ENCODE results near the gene NKPD1.

NKPD1 gene

DNA sequence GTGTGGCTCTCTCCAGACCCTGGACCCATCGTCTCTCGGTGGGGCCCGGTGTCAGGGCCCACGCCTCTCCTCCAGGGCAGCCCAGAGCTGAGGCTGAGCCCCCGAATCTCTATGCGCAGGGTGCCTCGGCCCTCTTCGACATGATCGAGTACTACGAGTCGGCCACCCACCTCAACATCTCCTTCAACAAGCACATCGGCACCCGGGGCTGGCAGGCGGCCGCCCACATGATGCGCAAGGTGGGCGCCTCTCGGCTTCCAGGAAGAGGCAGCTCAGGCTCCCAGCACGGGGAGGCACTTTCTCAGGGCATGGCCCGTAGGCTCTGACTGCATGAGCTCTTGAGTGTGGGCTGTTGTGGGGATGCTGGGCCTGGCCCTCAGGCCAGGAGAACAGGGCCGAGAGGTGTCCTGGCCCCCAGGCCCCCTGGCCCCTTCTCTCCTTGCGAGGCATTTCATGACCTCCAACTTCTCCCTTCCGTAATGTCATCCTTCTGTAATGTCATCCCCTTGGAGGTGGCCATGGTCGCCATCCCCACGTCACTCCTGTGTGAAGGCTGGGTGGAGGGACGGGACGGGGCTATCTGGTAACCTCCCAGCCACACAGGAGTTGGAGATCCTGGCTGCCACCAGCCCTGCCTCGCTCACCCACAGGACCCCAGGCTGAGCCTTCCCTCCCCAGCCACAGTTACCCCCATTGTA, 19.4 kb downstream of the NKPD1 start:
- FAIRE-seq (no peak), DNase-seq (ENCODE audit: insufficient read length, low spot score) (no peak)

DNA sequence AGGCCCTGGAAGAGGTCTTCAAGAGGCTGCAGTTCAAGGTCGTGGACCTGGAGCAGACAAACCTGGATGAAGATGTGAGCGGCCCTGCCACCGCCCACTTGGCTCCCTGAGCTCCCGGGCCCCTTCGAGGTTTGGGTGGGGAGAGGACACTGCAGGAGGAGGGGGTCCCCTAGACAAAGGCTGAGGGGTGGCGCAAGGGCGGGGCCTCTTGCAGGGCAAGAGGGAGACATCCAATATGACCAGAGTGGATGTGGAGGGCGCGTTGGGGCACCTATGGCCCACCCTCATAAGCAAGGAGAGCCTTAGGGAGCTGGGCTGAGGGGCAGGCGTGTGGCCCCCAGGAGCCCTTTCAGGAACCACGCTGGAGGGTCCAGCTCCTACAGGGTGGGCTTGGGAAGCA, 20.2 kb downstream of the NKPD1 start:
- no peak for FAIRE-seq
- no peak for DNase-seq (ENCODE audit: insufficient read length, low spot score)

DNA sequence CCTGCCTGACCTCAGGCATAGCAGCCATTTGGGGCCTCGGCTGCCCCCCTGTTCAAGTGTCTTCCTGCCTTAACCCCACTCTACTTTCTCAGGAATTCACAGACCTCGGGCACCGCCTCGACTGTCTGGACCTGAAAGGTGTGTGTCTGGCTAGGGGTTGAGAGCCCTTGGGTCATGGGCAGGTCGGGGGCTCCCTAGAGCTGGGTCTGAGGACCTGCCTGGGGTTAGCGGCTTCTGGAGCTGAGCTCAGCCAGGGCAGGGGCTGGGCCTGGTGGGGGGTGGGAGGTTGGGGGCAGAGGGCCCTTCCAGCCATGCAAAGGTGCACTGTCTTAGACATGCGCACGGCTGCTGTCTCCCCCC, 20.7 kb downstream of the NKPD1 start:
- DNase-seq (ENCODE audit: insufficient read length, low spot score): no peak
- no peak for FAIRE-seq

DNA sequence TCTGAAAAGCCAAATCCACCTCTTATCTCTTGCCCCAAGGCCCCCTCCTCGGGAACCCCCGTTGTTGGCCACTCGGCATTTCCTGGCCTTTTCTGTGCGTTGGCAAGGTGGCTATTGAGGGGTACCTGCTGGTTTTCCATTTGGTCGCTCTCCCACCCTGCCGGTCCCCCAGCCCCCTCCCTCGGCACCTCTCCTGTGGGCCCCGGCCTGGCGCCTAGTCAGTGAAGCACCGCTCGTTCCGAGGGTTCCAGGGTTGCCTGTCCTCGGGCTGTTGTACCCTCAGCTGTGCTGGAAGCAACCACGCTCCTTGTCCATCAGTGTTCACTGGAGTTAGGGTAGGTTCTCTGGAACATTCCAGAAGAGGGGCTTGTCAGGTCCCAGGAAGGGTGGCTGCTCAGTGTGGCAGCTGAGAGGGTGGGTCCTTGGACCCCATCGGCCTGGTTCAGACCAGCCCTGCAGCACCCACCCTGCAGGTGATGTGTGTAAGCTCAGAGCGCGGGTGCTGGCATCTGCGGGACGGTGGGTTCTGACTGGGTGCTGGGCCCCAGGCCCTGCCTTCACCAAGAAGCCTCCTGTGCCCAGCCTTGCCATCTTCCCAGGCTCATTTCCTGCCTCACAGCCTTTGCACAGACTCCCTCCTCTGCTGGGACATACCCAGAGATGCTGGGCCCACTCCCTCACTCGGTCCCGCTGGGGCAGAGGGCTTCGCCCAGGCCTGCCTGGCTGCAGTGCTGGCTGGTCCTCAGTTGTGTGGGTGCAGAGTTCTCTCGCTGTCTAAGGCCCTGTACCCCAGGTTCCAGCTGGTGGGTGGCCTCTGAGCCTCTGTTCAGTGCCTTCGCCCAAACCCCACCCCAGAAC, 21.3 kb downstream of the NKPD1 start:
- DNase-seq (ENCODE audit: insufficient read length, low spot score) (no peak), FAIRE-seq (no peak)

DNA sequence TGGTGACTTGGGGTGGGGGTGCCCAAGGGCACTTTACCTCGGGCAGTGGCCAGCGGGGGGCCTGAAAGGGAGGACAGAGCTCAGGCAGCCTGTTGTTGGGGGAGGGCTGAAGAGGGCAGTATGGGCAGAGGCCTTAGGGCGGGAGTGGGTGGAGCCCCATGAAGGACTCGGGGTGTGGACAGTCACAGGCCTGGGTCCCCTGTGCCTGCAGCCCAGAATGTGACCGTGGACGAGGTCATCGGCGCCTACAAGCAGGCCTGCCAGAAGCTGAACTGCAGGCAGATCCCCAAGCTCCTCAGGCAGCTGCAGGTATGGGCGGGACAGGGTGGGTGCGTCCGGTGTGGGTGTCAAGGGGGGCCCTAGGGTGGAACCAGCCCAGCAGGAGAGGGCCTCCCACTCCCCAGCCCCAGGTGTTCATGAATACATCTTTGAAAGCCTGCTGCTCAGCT, 22.5 kb downstream of the NKPD1 start:
- FAIRE-seq: no peak
- DNase-seq (ENCODE audit: insufficient read length, low spot score): no peak

DNA sequence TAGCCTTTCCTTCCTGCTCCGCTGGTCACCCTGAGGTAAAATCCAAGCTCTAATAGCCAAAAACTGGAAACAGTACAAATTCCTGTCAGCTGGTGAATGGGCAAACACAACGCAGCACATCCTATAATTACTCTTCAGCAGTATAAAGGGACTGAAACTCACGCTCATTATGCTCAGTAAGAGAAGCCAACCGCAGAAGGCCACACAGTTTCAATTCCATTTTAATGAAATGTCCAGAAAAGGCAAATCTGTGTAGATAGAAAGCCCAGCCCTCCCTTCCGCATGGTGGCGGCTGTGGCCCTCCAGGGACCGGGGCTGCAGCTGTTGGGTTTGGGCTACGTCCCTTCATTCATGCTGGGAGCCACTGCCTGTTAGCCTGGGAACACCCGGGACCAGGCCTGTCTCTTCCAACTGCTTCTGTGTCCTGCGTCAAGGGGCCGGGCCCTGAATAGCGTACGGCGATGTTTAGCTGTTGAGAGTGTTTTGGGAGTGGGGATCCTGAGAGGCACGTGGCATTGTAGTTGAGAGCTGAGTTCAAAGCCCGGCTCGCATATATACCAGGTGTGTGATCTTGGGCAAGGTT, 23.5 kb downstream of the NKPD1 start:
- peak; percentile 91 for DNase-seq (ENCODE audit: insufficient read length, low spot score)
- FAIRE-seq: peak; percentile 100

DNA sequence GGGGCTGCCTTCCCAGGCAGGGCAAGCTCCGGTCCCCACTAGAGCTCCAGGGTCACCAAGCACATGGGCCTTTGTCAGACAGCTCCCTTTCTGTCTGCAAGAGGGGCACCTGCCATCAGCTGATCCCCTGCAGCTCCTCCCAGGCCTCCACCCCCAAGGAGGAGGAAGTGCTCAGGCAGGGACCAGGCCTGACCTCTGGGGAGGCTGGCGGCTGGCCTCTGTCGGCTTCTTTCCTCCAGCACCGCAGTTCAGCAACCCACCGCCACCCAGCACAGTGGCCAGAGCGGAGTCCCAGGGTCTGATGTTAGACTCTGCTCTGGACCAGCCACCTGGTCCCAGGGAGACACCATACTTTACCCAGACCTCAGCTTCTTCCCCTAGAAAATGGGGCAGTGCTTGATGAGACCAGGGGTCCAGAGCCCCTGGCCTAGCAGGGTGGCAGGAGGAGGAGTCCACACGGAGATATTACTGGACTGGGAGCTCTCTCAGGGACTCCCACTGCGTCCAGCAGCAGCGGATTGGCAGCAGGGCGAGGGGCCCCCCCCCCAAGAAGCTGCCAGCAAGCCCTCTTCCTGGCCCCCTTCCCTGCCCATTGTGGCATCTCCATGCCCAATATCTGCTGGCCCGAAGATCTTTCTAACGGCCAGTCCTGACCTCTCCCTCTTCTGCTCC, 24.1 kb downstream of the NKPD1 start:
- FAIRE-seq (peak; percentile 89), DNase-seq (ENCODE audit: insufficient read length, low spot score) (peak; percentile 63)

DNA sequence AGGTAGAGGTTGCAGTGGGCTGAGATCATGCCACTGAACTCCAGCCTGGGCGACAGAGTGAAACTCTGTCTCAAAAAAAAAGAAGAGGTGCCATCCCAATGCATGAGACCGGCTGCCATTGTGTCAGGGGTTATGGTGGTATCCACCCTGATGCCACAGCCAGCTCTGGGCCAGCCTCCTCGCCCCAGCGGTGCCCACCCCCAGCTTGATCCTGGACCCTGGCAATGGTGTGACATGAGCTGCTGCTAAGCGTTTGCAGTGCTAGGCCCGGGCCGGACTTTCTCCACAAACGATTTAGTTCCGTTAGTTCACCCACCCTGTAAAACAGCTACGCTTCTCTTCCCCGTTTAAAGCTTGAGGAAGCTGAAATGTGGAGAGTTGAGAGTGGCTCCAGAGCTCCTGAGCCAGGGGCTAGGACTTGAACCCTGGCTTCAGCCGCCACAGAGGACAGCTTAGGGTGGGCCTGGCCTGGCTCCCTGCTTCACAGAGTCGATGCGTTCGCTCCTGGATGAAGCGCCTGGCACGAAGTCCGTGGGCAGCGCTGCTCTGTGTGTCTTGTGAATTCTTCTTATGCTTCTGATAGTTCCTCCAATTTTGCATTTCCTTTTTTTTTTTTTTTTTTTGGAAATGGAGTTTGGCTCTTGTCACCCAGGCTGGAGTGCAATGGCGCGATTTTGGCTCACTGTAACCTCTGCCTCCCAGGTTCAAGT, 25.5 kb downstream of the NKPD1 start:
- DNase-seq (ENCODE audit: insufficient read length, low spot score) (no peak), FAIRE-seq (no peak)

DNA sequence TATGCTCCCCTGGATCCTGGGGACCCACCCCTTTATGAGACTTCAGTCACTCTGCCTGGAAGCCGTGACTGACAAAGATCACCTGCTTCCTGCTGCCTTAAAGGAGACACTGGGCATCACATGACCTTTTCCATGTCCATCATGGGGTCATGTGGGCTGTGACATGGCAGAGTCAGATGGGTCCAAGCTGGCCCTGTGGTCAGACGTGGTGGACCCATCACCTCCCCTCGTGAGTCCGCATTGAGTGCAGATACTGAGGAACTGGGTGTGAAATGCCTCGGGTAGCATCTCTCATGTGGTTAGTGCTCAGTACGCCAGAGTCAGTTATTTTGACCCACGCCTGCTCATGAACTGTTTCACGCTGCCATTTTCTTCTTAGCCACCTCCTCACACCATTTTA, 27.1 kb downstream of the NKPD1 start:
- no peak for DNase-seq (ENCODE audit: insufficient read length, low spot score)
- peak; percentile 51 for FAIRE-seq

DNA sequence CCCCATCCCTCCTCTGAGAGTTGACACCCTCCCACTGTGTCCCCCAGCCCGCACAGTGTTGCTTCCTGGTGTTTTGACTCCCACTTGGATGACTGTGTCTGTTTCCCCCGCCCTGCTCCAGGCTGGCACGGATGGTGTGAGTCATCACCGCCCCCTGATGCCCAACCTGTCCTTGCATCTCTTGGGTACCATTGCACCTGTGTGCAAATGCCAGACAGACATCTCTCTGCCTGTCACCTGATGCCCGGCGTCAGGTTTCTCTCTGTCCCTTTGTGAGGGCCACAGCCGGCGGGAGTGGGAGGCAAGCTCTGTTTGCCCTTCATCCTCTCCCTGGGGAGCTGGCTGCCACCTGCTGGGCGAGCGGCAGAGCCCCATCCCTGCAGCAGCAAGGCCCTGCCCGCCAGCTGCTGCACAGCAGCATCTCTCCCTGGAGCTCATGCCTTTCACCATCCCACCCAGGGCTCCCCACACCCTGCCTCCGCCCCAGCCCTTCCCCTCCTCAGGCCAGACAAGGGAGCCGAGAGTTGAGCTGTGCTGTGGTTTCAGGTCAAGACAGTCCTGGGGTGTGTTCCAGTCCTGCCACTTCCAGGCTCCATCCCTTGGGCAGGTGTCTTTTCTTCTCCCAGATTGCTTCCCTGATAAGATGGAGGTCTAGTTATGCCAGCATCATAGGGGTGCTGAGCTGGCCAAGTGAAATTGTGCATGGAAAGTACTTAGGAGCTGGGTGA, 29.7 kb downstream of the NKPD1 start:
- FAIRE-seq: no peak
- DNase-seq (ENCODE audit: insufficient read length, low spot score): no peak

DNA sequence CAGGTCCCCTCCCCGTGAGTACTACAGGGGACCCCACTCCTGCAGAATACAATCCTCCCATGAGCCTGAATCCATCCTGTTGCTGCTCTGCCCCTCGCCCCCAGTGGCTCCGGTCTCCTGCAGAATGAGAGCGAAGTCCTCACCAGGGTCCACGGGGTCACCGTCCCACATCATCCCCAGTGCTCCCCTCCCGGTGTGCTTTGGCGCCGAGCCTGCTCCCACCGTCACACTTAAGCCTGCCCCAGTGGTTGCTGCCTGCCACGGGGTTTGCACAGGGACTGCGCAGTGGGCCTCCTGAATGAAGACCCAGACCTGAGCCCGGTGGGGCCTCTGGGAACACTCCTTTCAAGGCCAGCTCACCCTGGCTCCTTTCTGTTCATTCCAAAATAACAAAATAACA, 30.5 kb downstream of the NKPD1 start:
- DNase-seq (ENCODE audit: insufficient read length, low spot score) (no peak), FAIRE-seq (no peak)

DNA sequence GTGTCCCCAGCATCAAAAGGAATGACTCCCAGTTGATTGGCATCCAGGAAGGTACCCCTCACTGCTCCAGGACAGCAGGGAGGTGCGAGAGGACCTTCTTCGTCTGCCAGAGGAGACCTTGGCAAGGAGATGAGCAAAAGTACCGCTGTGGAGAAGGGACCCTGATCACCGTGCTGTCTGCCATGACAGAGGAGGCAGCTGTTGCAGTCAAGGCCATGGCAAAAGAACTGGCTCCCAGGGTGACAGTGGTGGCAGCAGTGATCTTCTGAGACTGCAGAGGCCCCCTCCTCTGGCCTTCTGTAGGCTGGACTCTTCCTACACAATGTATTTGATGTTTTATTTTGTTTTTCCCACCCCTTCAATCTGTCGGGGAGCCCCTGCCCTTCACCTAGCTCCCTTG, 32.0 kb downstream of the NKPD1 start:
- FAIRE-seq (no peak), DNase-seq (ENCODE audit: insufficient read length, low spot score) (no peak)

DNA sequence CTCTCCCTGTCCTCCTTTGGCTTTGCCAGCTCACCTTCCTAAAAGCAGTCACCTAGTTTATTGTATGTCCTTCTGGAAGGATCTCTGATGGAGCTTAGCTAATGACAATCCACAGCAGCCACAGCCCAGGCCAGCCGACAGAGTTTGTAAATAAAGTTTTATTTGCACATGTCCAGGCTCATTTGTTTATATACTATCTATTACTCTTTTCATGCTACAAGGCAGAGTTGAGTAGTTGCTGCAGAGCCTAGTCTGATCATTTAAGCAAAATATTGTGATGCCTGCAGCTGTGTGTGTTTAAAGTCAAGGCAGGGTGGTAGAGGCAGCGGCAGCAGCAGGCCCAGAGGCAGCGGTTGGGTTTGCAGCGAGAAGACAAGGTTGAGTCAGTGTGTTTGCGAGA, 32.6 kb downstream of the NKPD1 start:
- DNase-seq (ENCODE audit: insufficient read length, low spot score) (no peak), FAIRE-seq (no peak)

DNA sequence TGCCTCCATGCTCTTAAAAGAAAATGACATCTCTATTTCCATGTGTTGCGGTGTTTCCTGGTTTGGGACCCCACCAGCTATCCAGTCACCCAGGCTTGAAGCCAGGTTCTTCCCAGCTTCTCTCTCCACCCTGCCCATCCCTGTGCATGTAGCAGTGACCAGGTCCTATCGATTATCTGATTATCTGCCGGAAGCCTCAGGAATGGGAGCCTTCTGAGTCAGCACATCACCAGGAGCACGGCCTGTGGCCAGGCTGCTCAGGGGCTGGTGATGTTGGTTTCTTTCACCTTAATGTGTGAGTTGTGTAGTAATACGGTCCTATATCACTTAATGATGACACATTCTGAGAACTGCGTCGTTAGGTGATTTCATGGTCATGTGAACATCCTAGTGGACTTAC, 34.1 kb downstream of the NKPD1 start:
- DNase-seq (ENCODE audit: insufficient read length, low spot score) (no peak), FAIRE-seq (no peak)

DNA sequence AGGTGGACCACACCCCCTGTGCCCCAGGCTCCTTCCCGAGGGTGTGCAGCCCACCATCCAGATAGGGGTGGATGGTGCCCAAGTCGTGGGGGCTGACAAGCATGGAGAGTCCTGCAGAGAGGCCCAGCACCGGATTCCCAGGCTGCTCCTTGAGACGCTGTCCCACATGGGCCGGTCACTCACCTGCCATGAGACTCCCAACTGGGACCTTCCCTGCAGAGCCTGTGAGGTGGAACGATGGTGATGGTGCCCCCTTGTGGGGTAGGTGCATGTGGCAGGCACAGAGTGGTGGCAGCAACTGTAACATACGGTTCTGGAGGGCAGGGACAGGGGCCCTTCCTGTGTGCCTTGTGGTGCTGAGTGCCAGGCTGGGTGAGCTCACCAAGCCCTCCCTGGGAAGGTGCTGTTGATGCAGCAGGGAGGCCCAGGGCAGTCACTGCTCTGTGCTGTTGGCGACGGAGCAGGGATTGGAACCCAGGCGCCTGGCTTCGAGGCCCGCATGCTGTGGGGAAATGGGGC, 34.7 kb downstream of the NKPD1 start:
- DNase-seq (ENCODE audit: insufficient read length, low spot score) (no peak), FAIRE-seq (peak; percentile 96)

DNA sequence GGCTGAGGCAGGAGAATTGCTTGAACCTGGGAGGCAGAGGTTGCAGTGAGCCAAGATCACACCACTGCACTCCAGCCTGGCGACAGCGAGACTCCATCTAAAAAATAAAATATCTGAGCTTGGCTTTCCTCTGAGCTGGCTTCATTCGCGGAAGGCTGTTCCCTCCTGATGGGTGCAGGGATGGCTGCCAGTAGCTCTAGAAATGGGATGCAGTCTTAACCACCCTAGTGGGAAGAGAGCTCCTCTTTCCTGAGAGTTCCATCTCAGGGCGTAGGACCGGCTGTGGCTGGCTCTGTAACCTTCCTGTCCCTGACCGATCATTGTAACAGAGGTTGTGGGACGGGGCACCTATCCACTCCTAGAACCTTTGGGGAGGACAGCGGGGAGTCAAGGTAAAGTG, 35.4 kb downstream of the NKPD1 start:
- no peak for FAIRE-seq

DNA sequence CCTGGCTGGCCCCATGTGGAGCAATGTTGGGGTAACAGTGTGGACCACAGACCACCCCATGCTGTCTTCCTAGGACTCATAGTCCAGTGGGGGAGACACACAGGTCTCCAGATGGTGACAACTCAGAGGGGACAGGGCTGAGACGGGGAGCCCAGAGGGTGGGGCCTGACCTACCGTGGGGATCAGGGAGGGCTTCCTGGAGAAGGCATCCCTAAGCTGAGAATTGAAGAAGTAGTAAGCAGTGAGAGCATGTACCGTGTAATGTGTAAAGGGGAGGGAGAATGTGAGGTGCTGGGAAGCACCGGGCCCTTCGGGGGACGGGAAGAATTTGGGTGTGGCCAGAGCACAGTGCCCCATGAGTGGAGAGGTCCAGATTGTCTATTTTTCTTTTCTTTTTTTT, 36.8 kb downstream of the NKPD1 start:
- no peak for FAIRE-seq
- DNase-seq (ENCODE audit: insufficient read length, low spot score): no peak

More for the DNA sequence above, 35.4 kb downstream of the NKPD1 start:
- DNase-seq (ENCODE audit: insufficient read length, low spot score): no peak

DNA sequence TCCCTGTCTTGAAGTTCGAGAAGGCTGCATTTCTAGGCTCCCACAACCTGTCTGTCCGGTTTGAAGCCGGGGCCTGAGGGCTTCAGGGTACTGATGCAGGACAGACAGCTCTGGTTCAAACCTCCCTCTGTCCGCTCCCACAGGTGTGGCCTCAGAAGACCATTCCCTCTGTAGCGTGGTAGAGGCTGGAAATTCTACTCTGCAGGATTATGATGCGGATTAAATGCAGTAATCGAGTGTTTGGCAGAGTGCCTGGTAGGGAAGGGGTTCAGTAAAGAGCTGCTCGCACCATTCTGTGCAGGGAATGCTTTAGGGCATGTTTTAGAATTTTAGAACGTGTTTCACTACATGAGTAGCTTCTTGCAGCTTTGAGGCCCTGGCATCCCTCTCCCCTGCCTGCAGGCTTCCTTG, 37.3 kb downstream of the NKPD1 start:
- DNase-seq (ENCODE audit: insufficient read length, low spot score) (no peak), FAIRE-seq (no peak)

DNA sequence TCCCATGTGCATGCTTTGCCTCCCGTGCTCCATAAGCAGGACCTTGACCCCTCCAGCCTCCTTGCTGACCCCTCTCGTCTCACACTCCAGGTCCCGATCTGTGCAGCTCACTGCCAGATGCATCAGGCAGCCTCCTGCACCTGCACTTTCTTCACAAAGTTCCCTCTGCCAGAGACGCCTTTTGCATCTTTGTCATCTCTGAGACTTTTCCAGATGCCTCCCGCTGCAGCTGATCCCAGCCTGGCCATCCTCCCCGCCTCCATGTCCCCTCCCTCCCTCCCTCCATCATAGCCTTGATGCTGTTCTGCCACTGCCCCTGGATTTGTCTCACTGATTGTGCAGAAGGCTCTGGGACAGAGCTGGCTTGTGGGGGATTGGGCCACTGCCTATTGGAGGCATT, 38.0 kb downstream of the NKPD1 start:
- no peak for DNase-seq (ENCODE audit: insufficient read length, low spot score)

DNA sequence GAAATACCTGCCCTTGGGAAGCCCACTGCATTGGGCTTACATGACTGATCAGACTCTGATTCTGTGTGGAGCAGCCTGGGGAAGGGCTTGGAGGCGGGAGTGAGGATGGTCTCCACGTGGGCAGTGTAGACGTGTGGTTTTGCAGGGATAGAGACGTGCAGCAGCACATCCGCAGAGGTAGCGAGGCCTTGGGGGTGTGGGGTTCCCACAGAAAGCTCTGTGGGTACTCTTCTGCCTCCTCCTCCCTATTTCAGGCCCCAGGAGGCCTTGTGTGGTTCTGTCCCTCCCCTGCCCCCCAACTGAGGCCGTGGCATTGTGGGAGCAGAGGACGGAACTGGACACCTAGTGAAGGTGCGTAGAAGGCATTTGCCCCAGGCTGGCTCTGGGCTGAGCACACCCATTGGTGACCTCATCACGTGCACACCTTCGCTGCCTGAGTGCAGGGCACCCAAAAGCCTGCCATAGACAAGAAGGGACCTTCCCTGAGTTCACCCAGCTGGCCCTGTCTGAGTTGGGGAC, 38.9 kb downstream of the NKPD1 start:
- DNase-seq (ENCODE audit: insufficient read length, low spot score) (no peak), FAIRE-seq (no peak)

More for the DNA sequence above, 38.0 kb downstream of the NKPD1 start:
- no peak for FAIRE-seq

Measured in GM19239 (cell line).